A549 (cell line): ENCODE measurements around the gene AFAP1L2. TPM values are rescaled to one million over a fixed set of nuclear protein-coding genes. Genes with fewer than 3 reads are reported as not detected.

Source experiments
- ATAC-seq, 2 experiments: fragments of 200-7000 bp in 1 of 2; fragments of >200 bp in 1 of 2; cut with Nextera tagmentation in 1 of 2; cut with Tn5 transposase in 1 of 2; 3 replicates each; pipeline versions ENCODE4 v1.8.0 to v1.9.1; 2018 to 2020; ENCODE audit warnings: mild to moderate bottlenecking in 1 of 2, moderate library complexity in 1 of 2
- CTCF ChIA-PET: fragments of 300-600 bp; sonication (Branson Sonifier 250); formaldehyde crosslinking; extraction: SDS; loops from one replicate; lab custom pipeline; 2021; ENCODE audit warnings: antibody characterized with exemption, inconsistent platforms; lab: Yijun Ruan, JAX
- POLR2A ChIA-PET: fragments of 350-600 bp; formaldehyde crosslinking; extraction: SDS; loops from one replicate; lab custom pipeline; 2021; ENCODE audit warnings: antibody characterized with exemption, inconsistent platforms; lab: Yijun Ruan, JAX
- DNase-seq, 2 experiments: peaks; one replicate each; pipeline versions ENCODE4 v3.0.0 to v3.0.0-alpha.2; 2011 to 2016; ENCODE audit warnings: low read depth in 1 of 2, low spot score in 1 of 2
- FAIRE-seq: peaks from 2 replicates; lab custom pipeline; 2011; peaks lifted over from hg19 to GRCh38; lab: Jason Lieb, UNC
- H3K27ac ChIP-seq, 2 experiments: fragments of >200 bp; sonication (Bioruptor Twin); formaldehyde crosslinking; 3 replicates each; pipeline ENCODE4 v1.5.1; 2016 to 2017
- H3K4me1 ChIP-seq: fragments of >200 bp; sonication (Bioruptor Twin); formaldehyde crosslinking; 3 replicates; pipeline ENCODE4 v1.6.1; 2016
- H3K4me2 ChIP-seq: fragments of >200 bp; sonication (Bioruptor Twin); formaldehyde crosslinking; 3 replicates; pipeline ENCODE4 v1.6.1; 2016
- H3K4me3 ChIP-seq: fragments of >200 bp; sonication (Bioruptor Twin); formaldehyde crosslinking; 3 replicates; pipeline ENCODE4 v1.5.1; 2016
- H3K9me3 ChIP-seq: fragments of >200 bp; sonication (Bioruptor Twin); formaldehyde crosslinking; 3 replicates; pipeline ENCODE4 v1.6.1; 2016
- BCL3 ChIP-seq: fragments of >200 bp; sonication (Bioruptor Twin); formaldehyde crosslinking; IDR thresholded peaks from 3 replicates; pipeline ENCODE4 v1.6.1; 2016
- EHF ChIP-seq: fragments of 250-450 bp; sonication (Bioruptor Pico); IDR thresholded peaks from 2 replicates; pipeline ENCODE4 v1.5.0; 2020; ENCODE audit warnings: mild to moderate bottlenecking
- FOSL2 ChIP-seq, 2 experiments: fragments of 450-650 bp in 1 of 2; fragments of >200 bp in 1 of 2; sonication (Bioruptor Twin) in 1 of 2; formaldehyde crosslinking; IDR thresholded peaks; 2 replicates each; pipeline versions ENCODE4 v1.5.0 to v1.6.1; 2016 to 2020; ENCODE audit warnings: mild to moderate bottlenecking in 1 of 2, moderate library complexity in 1 of 2
- GATA3 ChIP-seq: IDR thresholded peaks from 2 replicates; pipeline ENCODE4 v1.6.1; 2012; ENCODE audit warnings: borderline replicate concordance
- HOXB13 ChIP-seq: fragments of 250-450 bp; sonication (Bioruptor Pico); IDR thresholded peaks from 2 replicates; pipeline ENCODE4 v1.5.0; 2020; ENCODE audit warnings: low read depth, mild to moderate bottlenecking, moderate library complexity
- JUNB ChIP-seq: fragments of >200 bp; sonication (Bioruptor Twin); formaldehyde crosslinking; IDR thresholded peaks from 2 replicates; pipeline ENCODE4 v1.6.1; 2016
- KDM5A ChIP-seq: fragments of 200-600 bp; sonication (generic); IDR thresholded peaks from 2 replicates; pipeline ENCODE4 v1.6.1; 2016; ENCODE audit warnings: antibody characterized with exemption, mild to moderate bottlenecking
- MAX ChIP-seq: IDR thresholded peaks from 2 replicates; pipeline ENCODE4 v1.6.1; 2012
- PBX3 ChIP-seq: IDR thresholded peaks from 2 replicates; pipeline ENCODE4 v1.6.1; 2012
- RAD21 ChIP-seq, 2 experiments: fragments of >200 bp in 1 of 2; sonication (Bioruptor Twin) in 1 of 2; formaldehyde crosslinking in 1 of 2; IDR thresholded peaks in 1 of 2; conservative IDR thresholded peaks in 1 of 2; 2 replicates in 1 of 2; 3 replicates in 1 of 2; pipeline ENCODE4 v1.6.1; 2012 to 2018; ENCODE audit warnings: inconsistent platforms in 1 of 2
- RARB ChIP-seq: fragments of 250-450 bp; sonication (Bioruptor Pico); IDR thresholded peaks from 2 replicates; pipeline ENCODE4 v1.8.0; 2021; ENCODE audit warnings: mild to moderate bottlenecking, moderate library complexity
- RNF2 ChIP-seq: fragments of 200-600 bp; sonication (generic); IDR thresholded peaks from 2 replicates; pipeline ENCODE4 v1.6.1; 2016; ENCODE audit warnings: low read depth, mild to moderate bottlenecking, antibody characterized with exemption, moderate library complexity, borderline replicate concordance
- SMC3 ChIP-seq: fragments of >200 bp; sonication (Bioruptor Twin); formaldehyde crosslinking; IDR thresholded peaks from 3 replicates; pipeline ENCODE4 v1.6.1; 2018; ENCODE audit warnings: inconsistent platforms
- SREBF2 ChIP-seq: fragments of 450-650 bp; IDR thresholded peaks from 2 replicates; pipeline ENCODE4 v1.6.1; 2014; ENCODE audit warnings: mild to moderate bottlenecking, moderate library complexity
- TP53 ChIP-seq: fragments of 250-450 bp; sonication (Bioruptor Pico); IDR thresholded peaks from 2 replicates; pipeline ENCODE4 v1.5.0; 2021; ENCODE audit warnings: mild to moderate bottlenecking, moderate library complexity
- WGBS: methylation state at CpG from one replicate; pipeline ENCODE4 v1.1.6; 2017; ENCODE audit errors: missing lambda C conversion rate; 5-methylcytosine and 5-hydroxymethylcytosine counted together
- polyA plus RNA-seq, 4 experiments: library from polyadenylated mRNA; depleted of rRNA in 3 of 4; stranded (reverse); fragments of >200 nt; fragmentation: RNase III in 1 of 4; extraction: RNeasy Plus Mini Kit Qiagen cat#74134 plus additional on column Dnase treatment in 1 of 4; gene quantifications; 2 replicates in 3 of 4; 3 replicates in 1 of 4; pipeline ENCODE4 v1.2.3, GENCODE V29; 2011 to 2017

AFAP1L2 gene
- polyA plus RNA-seq, 2 of the 4 experiments (the other 2 are of a cell fraction) = 19.6 to 27.3 TPM

GRCh38 chr10:114393482-114393881, 10.8 kb downstream of the AFAP1L2 start:
- ATAC-seq = no peak

GRCh38 chr10:114392112-114392835, 12.0 kb downstream of the AFAP1L2 start:
- FAIRE-seq (no peak), DNase-seq (no peak), ATAC-seq (no peak)
- Histone ChIP-seq H3K4me3 (no peak overlapping the region), H3K4me2 (no peak overlapping the region), H3K4me1 (peaks cover 51% of the 10 kb centered on the region), H3K27ac (peak overlapping the region in 1 of 2 experiments; percentile 75; a peak in 1 of 6 replicates), H3K9me3 (no peaks in the 10 kb centered on the region)
- ChIA-PET CTCF (interaction anchor here (1.3 to 7.8 kb wide), 4 partner anchors 11 to 88 kb away, joined by 3 to 43 read pairs (median 10); partner anchors contain the start of gene AFAP1L2), POLR2A (no interaction called here)
- TF ChIP-seq BCL3 (no peak), SMC3 (no peak), SREBF2 (no peak), TP53 (no peak), PBX3 (no peak), HOXB13 (CRISPR knock-in tag) (no peak)
- WGBS = 93% methylated on average over 5 of the region's 5 CpGs

More at GRCh38 chr10:114393482-114393881, 10.8 kb downstream of the AFAP1L2 start:
- 84% methylated on average over 11 of the region's 11 CpGs for WGBS
- Histone ChIP-seq H3K4me2 (no peak overlapping the region), H3K4me1 (peaks cover 40% of the 10 kb centered on the region), H3K27ac (peak overlapping the region in 1 of 2 experiments; percentile 34; a peak in 1 of 6 replicates), H3K4me3 (no peak overlapping the region), H3K9me3 (no peaks in the 10 kb centered on the region)
- TF ChIP-seq RARB (CRISPR knock-in tag) = no peak
- ChIA-PET CTCF (interaction anchor here (7.8 kb wide), 1 partner anchor 10 kb away, joined by 43 read pairs; the partner anchor contains the start of gene AFAP1L2), POLR2A (no interaction called here)
- no peak for FAIRE-seq
- no peak for DNase-seq

GRCh38 chr10:114391599-114391998, 12.7 kb downstream of the AFAP1L2 start:
- Histone ChIP-seq H3K4me1 (peaks cover 53% of the 10 kb centered on the region), H3K27ac (peak overlapping the region; percentile 41 to 75; a peak in 5 of 6 replicates), H3K9me3 (no peaks in the 10 kb centered on the region), H3K4me3 (no peak overlapping the region), H3K4me2 (no peak overlapping the region; the same call in 1 of the 3 replicates)
- 88% methylated on average over 5 of the region's 5 CpGs for WGBS
- FAIRE-seq = no peak
- no peak for ATAC-seq
- no peak for DNase-seq
- CTCF ChIA-PET = interaction anchor here (0.6 to 7.8 kb wide), 5 partner anchors 12 to 393 kb away, joined by 3 to 43 read pairs (median 4); partner anchors contain the start of gene AFAP1L2
- POLR2A ChIA-PET = no interaction called here
- no peak for TF ChIP-seq EHF

- no peak overlapping the region for H3K4me3 ChIP-seq
- DNase-seq (peak; percentile 62 to 74), ATAC-seq (peak; percentile 52 to 74), FAIRE-seq (no peak)
- ChIA-PET CTCF (interaction anchor here (0.7 to 7.8 kb wide), 7 partner anchors 11 to 86 kb away, joined by 3 to 43 read pairs (median 4); partner anchors contain the start of gene AFAP1L2), POLR2A (interaction anchor here (0.6 to 1.1 kb wide), 3 partner anchors 14 to 69 kb away, joined by 3 to 5 read pairs (median 3); no protein-coding TSS in a partner anchor)
- H3K27ac ChIP-seq = peak overlapping the region; percentile 47 to 75
- H3K9me3 ChIP-seq = no peaks in the 10 kb centered on the region
- no peak for TF ChIP-seq KDM5A
- peak; percentile 64 for TF ChIP-seq MAX
- peak; percentile 70 for TF ChIP-seq JUNB
- peak in 1 of 2 experiments; percentile 13; a peak in 1 of 5 replicates for TF ChIP-seq RAD21 (conservative IDR thresholded peaks at IDR 0.05 in 1 of 2, IDR thresholded peaks at IDR 0.05 in 1 of 2)
- peak; percentile 49 for TF ChIP-seq FOSL2 (IDR thresholded peaks at IDR 0.05)
- peak; percentile 58; the same call in 1 of the 2 replicates for TF ChIP-seq FOSL2 (CRISPR knock-in tag; IDR thresholded peaks at IDR 0.05)
- TF ChIP-seq RARB (CRISPR knock-in tag) = no peak
- TF ChIP-seq RNF2 = no peak
- peak; percentile 62; the same call in 1 of the 2 replicates for TF ChIP-seq GATA3
- 11% methylated on average over 5 of the region's 5 CpGs for WGBS
- peaks cover 53% of the 10 kb centered on the region for H3K4me1 ChIP-seq
- peak overlapping the region; percentile 57 for H3K4me2 ChIP-seq
These were observed 14.9 kb downstream of the AFAP1L2 start for GRCh38 chr10:114389426-114389825.
